OCI-LY7 (cell line): ENCODE results near the gene KIAA1586. TPM values are rescaled to one million over a fixed set of nuclear protein-coding genes. Genes with fewer than 3 reads are reported as not detected.

Source experiments
- BruUV-seq: library from RNA; stranded (reverse); fragments of 400-500 nt; replicated peaks from 2 replicates; lab custom pipeline; 2021; lab: Mats Ljungman, UMichigan
- CTCF ChIA-PET: fragments of 300-600 bp; sonication (Branson Sonifier 250); formaldehyde crosslinking; loops from one replicate; lab custom pipeline; 2022; ENCODE audit warnings: antibody characterized with exemption; ENCODE audit not compliant: unreplicated experiment; lab: Charles Lee
- POLR2A ChIA-PET: fragments of 300-600 bp; sonication (Branson Sonifier 250); formaldehyde crosslinking; loops from one replicate; lab custom pipeline; 2022; ENCODE audit warnings: antibody characterized with exemption; lab: Charles Lee
- DNase-seq: peaks from one replicate; pipeline ENCODE4 v3.0.0-alpha.2; 2015; ENCODE audit warnings: low spot score
- H2AFZ ChIP-seq: fragments of 200-600 bp; sonication (generic), shearing (Covaris generic); 2 replicates; pipeline ENCODE4 v1.6.1; 2014; ENCODE audit warnings: mild to moderate bottlenecking, antibody characterized with exemption, low read length, moderate library complexity
- H3K27ac ChIP-seq: fragments of 200-600 bp; sonication (generic); 2 replicates; pipeline ENCODE4 v1.5.1; 2014; ENCODE audit warnings: mixed run types, low read depth, mild to moderate bottlenecking, moderate library complexity, low read length, inconsistent platforms; ENCODE audit not compliant: poor library complexity, severe bottlenecking
- H3K36me3 ChIP-seq: fragments of 200-600 bp; sonication (generic); 2 replicates; pipeline ENCODE4 v1.6.1; 2014; ENCODE audit warnings: mild to moderate bottlenecking, antibody characterized with exemption, low read length, moderate library complexity, mixed read lengths; ENCODE audit not compliant: insufficient read depth
- H3K4me1 ChIP-seq: fragments of 200-600 bp; sonication (generic); 2 replicates; pipeline ENCODE4 v1.5.1; 2014; ENCODE audit warnings: mild to moderate bottlenecking, low read length; ENCODE audit not compliant: insufficient read depth, poor library complexity, severe bottlenecking
- H3K4me2 ChIP-seq: fragments of 200-600 bp; sonication (generic); 2 replicates; pipeline ENCODE4 v1.6.1; 2014; ENCODE audit warnings: mild to moderate bottlenecking, low read length
- H3K4me3 ChIP-seq: fragments of 200-600 bp; sonication (generic); 2 replicates; pipeline ENCODE4 v1.5.1; 2014; ENCODE audit warnings: mild to moderate bottlenecking, low read depth, low read length; ENCODE audit not compliant: poor library complexity, severe bottlenecking
- H3K79me2 ChIP-seq: fragments of 200-600 bp; sonication (generic); 2 replicates; pipeline ENCODE4 v1.6.1; 2016; ENCODE audit warnings: low read depth, mild to moderate bottlenecking, low read length, moderate library complexity, mixed read lengths; ENCODE audit not compliant: insufficient read depth
- H3K9me2 ChIP-seq: fragments of 200-600 bp; sonication (generic); 2 replicates; pipeline ENCODE4 v1.6.1; 2016; ENCODE audit warnings: mild to moderate bottlenecking, low read length, mixed read lengths; ENCODE audit not compliant: insufficient read depth
- H3K9me3 ChIP-seq: fragments of 200-600 bp; sonication (generic); 2 replicates; pipeline ENCODE4 v1.6.1; 2014; ENCODE audit warnings: mild to moderate bottlenecking, mixed run types, low read length, mixed read lengths
- H4K20me1 ChIP-seq: fragments of 200-600 bp; sonication (generic); 2 replicates; pipeline ENCODE4 v1.6.1; 2014; ENCODE audit warnings: mild to moderate bottlenecking, antibody characterized with exemption, low read length, moderate library complexity, mixed read lengths; ENCODE audit not compliant: insufficient read depth
- CTCF ChIP-seq: fragments of 200-600 bp; sonication (generic); conservative IDR thresholded peaks from 2 replicates; pipeline ENCODE4 v1.5.1; 2014; ENCODE audit warnings: mild to moderate bottlenecking, antibody characterized with exemption, low read length, moderate library complexity, mixed read lengths
- EZH2phosphoT487 ChIP-seq: fragments of 200-600 bp; sonication (generic); IDR thresholded peaks from 2 replicates; pipeline ENCODE4 v1.6.1; 2018; ENCODE audit warnings: low read depth, borderline replicate concordance, mild to moderate bottlenecking, mixed run types, antibody characterized with exemption, low read length, moderate library complexity, mixed read lengths
- intact Hi-C: fragments of 100-400 bp; cut with micrococcal nuclease; formaldehyde crosslinking; loops from one replicate; pipeline ENCODE4 v1.10.0; 2022; ENCODE audit not compliant: unreplicated experiment
- total RNA-seq, 2 experiments: library from RNA; depleted of rRNA in 1 of 2; stranded (reverse); fragments of >200 nt in 1 of 2; shearing (Covaris generic) in 1 of 2; gene quantifications; 2 replicates each; pipeline ENCODE4 v1.2.3, GENCODE V29; 2014 to 2022

The KIAA1586 gene
- total RNA-seq, 2 experiments from 2014 or later: 14.4 to 25.7 TPM

GRCh38 chr6:57029213-57029612, 17.3 kb upstream of the KIAA1586 start:
- Histone ChIP-seq H3K4me3 (no peak overlapping the region), H3K4me1 (no peaks in the 10 kb centered on the region), H3K79me2 (no peaks in the 10 kb centered on the region), H3K27ac (no peak overlapping the region), H3K4me2 (no peak overlapping the region), H2AFZ (no peak overlapping the region), H4K20me1 (no peaks in the 10 kb centered on the region), H3K9me3 (peaks cover 8% of the 10 kb centered on the region; the same call in 1 of the 2 replicates), H3K36me3 (no peaks in the 10 kb centered on the region), H3K9me2 (no peaks in the 10 kb centered on the region)
- no peak for DNase-seq
- ChIA-PET CTCF (no interaction called here), POLR2A (interaction anchor here (0.6 kb wide), 1 partner anchor 105 kb away, joined by 3 read pairs; no protein-coding TSS in a partner anchor)
- intact Hi-C loops: no loop called here
- BruUV-seq: no TSS peak
- no peak for TF ChIP-seq EZH2phosphoT487
- no peak for TF ChIP-seq CTCF

DNA sequence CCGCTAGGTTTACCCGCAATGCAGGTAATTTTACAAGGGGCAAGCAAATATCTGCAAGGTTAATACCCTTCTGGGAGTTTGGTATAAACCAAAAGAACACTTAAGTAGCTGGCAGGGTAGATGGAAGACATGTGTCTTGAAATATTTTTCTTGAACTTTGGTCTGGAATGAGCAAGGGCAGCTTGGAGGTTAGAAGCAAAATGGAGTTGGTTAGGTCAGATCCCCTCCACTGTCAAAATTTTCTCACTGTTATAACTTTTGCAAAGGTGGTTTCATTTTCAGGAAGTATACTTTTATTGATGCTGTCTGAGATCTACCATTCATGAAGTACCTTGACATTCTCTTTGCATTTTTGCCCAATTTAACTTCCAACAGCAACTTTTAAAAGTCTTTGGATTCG, 13.3 kb upstream of the KIAA1586 start:
- Histone ChIP-seq H3K27ac (no peak overlapping the region), H3K36me3 (no peaks in the 10 kb centered on the region), H4K20me1 (no peaks in the 10 kb centered on the region), H3K79me2 (no peaks in the 10 kb centered on the region), H3K9me2 (no peaks in the 10 kb centered on the region), H3K4me2 (no peak overlapping the region), H3K4me1 (no peaks in the 10 kb centered on the region), H3K4me3 (no peak overlapping the region), H3K9me3 (no peaks in the 10 kb centered on the region), H2AFZ (no peak overlapping the region)
- ChIA-PET CTCF (no interaction called here), POLR2A (no interaction called here)
- no TSS peak for BruUV-seq
- no peak for DNase-seq
- intact Hi-C loops: no loop called here
- TF ChIP-seq EZH2phosphoT487 (no peak), CTCF (no peak)

DNA sequence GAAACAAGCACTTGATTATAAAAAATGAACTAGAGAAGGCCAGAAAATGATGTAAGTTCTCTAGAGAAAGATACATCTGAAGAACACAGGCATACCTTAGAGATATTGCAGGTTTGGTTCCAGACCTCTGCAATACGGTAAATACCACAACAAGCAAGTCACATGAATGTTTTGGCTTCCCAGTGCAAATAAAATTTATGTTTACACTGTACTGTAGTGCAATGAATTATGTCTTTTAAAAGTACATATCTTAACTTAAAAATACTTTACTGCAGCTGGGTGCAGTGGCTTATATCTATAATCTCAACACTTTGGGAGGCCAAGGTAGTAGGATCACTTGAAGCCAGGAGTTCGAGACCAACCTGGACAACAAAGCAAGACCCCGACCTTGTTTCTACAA, 10.9 kb upstream of the KIAA1586 start:
- Histone ChIP-seq H3K9me2 (no peaks in the 10 kb centered on the region), H3K4me1 (no peaks in the 10 kb centered on the region), H3K9me3 (no peaks in the 10 kb centered on the region), H2AFZ (no peak overlapping the region), H3K27ac (no peak overlapping the region), H3K4me3 (no peak overlapping the region), H3K36me3 (no peaks in the 10 kb centered on the region), H3K79me2 (no peaks in the 10 kb centered on the region), H3K4me2 (no peak overlapping the region), H4K20me1 (no peaks in the 10 kb centered on the region)
- ChIA-PET POLR2A (no interaction called here), CTCF (no interaction called here)
- no peak for DNase-seq
- TF ChIP-seq EZH2phosphoT487: no peak
- TF ChIP-seq CTCF: no peak
- no TSS peak for BruUV-seq
- intact Hi-C loops: no loop called here
